Activated CD4-positive, alpha-beta memory T cell treated with anti-CD3 and anti-CD28 coated beads for 36 hours (primary cell): ENCODE data around the gene B4GALT2. TPM values are rescaled to one million over a fixed set of nuclear protein-coding genes. Genes with fewer than 3 reads are reported as not detected.
A peak's percentile ranks its signal among the peaks of the same experiment; 100 is the strongest.

Experiments used
- CTCF ChIA-PET: fragments of 350-600 bp; sonication (Branson Sonifier 250); formaldehyde crosslinking; loops from one replicate; lab custom pipeline; 2021; ENCODE audit warnings: antibody characterized with exemption, inconsistent platforms; lab: Charles Lee
- POLR2A ChIA-PET: fragments of 350-600 bp; sonication (Branson Sonifier 250); formaldehyde crosslinking; loops from one replicate; lab custom pipeline; 2021; ENCODE audit warnings: antibody characterized with exemption; lab: Charles Lee
- DNase-seq: peaks from one replicate; pipeline ENCODE4 v3.0.0-alpha.2; 2020
- H3K27ac Mint-ChIP-seq: one replicate; pipeline ENCODE4 v1.8.0; 2021; ENCODE audit warnings: mixed read lengths
- H3K27me3 Mint-ChIP-seq: one replicate; pipeline ENCODE4 v1.8.0; 2021; ENCODE audit warnings: mixed read lengths
- H3K36me3 Mint-ChIP-seq: one replicate; pipeline ENCODE4 v1.8.0; 2021; ENCODE audit warnings: mixed read lengths
- H3K4me1 Mint-ChIP-seq: one replicate; pipeline ENCODE4 v1.8.0; 2021; ENCODE audit warnings: low read depth, mixed read lengths
- H3K4me3 Mint-ChIP-seq: one replicate; pipeline ENCODE4 v1.8.0; 2021; ENCODE audit warnings: mild to moderate bottlenecking, mixed read lengths
- H3K9me3 Mint-ChIP-seq: one replicate; pipeline ENCODE4 v1.8.0; 2021; ENCODE audit warnings: mixed read lengths
- intact Hi-C: fragments of 100-400 bp; cut with micrococcal nuclease; formaldehyde crosslinking; loops from one replicate; pipeline ENCODE4 v1.15.1; 2023
- total RNA-seq, 2 experiments: library from RNA; stranded (reverse); gene quantifications; one replicate each; pipeline ENCODE4 v1.2.3, GENCODE V29; 2021

The B4GALT2 gene
- total RNA-seq, 2 experiments from 2014 or later: 26.1 TPM

DNA sequence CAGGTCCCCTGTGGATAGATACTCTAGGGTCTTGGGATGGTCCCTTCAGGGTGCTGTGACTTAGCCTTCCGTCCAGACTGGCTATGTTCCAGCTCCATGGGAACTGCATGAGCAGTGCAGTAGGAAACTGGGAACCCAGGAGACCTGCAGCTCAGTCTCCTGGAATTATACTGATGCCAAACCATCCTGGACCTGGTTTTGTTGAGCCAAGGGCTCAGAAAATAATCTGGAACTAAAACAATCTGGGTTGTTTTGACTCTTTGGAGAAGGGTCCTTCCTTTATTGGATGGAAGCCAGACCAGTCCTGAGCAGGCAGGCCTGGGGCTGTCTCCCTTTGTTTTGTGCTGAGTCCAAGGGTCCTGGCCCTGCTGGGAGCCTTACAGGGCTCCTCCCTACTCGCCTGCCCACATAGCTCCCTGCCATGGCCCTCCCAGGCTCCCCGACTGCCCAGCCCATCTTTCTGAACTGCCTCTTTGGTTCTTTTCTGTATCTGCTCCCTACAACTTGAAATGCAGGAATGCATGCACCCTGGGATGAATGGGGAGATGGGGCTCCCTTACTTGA is 31.1 kb upstream of the B4GALT2 start:
- intact Hi-C loops: loop anchor here (5.0 kb wide), 1 partner anchor 421 kb away; no protein-coding TSS in a partner anchor
- peaks cover 44% of the 10 kb centered on the region for H3K4me1 Mint-ChIP-seq

DNA sequence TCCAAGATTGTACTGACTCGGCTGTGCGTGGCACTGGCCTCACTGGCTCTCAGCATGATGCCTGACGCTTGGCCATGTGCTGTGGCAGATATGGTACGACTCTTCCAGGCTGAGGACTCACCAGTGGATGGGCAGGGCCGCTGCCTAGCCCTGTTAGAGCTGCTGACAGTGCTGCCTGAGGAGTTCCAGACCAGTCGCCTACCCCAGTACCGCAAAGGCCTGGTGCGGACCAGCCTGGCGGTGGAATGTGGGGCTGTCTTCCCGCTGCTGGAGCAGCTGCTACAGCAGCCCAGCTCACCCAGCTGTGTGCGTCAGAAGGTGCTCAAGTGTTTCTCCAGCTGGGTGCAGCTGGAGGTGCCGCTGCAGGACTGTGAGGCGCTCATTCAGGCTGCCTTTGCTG is 29.3 kb upstream of the B4GALT2 start:
- DNase-seq: no peak
- H3K36me3 Mint-ChIP-seq: peaks cover 6% of the 10 kb centered on the region
- POLR2A ChIA-PET: interaction anchor here (2.1 kb wide), 1 partner anchor 9 kb away, joined by 5 read pairs; no protein-coding TSS in a partner anchor
- H3K9me3 Mint-ChIP-seq: no peaks in the 10 kb centered on the region
- CTCF ChIA-PET: interaction anchor here (2.9 to 3.2 kb wide), 2 partner anchors 14 to 186 kb away, joined by 18 to 29 read pairs; partner anchors contain the start of gene ARTN
- no peak overlapping the region for H3K27ac Mint-ChIP-seq
- H3K4me1 Mint-ChIP-seq: peaks cover 39% of the 10 kb centered on the region
- intact Hi-C loops: loop anchor here (5.0 kb wide), 1 partner anchor 422 kb away; no protein-coding TSS in a partner anchor
- H3K4me3 Mint-ChIP-seq: no peak overlapping the region
- no peaks in the 10 kb centered on the region for H3K27me3 Mint-ChIP-seq

More for the DNA sequence above, 31.1 kb upstream of the B4GALT2 start:
- POLR2A ChIA-PET: interaction anchor here (0.9 to 2.3 kb wide), 4 partner anchors 12 to 1102 kb away, joined by 3 to 11 read pairs (median 5); partner anchors contain the start of genes ATP6V0B and ZNF691
- Mint-ChIP-seq H3K4me3 (peak overlapping the region; percentile 88), H3K9me3 (no peaks in the 10 kb centered on the region), H3K27me3 (no peaks in the 10 kb centered on the region), H3K36me3 (peaks cover 6% of the 10 kb centered on the region), H3K27ac (no peak overlapping the region)
- no peak for DNase-seq
- CTCF ChIA-PET: interaction anchor here (3.2 to 5.8 kb wide), 2 partner anchors 14 to 184 kb away, joined by 18 to 122 read pairs; partner anchors contain the start of gene ARTN

DNA sequence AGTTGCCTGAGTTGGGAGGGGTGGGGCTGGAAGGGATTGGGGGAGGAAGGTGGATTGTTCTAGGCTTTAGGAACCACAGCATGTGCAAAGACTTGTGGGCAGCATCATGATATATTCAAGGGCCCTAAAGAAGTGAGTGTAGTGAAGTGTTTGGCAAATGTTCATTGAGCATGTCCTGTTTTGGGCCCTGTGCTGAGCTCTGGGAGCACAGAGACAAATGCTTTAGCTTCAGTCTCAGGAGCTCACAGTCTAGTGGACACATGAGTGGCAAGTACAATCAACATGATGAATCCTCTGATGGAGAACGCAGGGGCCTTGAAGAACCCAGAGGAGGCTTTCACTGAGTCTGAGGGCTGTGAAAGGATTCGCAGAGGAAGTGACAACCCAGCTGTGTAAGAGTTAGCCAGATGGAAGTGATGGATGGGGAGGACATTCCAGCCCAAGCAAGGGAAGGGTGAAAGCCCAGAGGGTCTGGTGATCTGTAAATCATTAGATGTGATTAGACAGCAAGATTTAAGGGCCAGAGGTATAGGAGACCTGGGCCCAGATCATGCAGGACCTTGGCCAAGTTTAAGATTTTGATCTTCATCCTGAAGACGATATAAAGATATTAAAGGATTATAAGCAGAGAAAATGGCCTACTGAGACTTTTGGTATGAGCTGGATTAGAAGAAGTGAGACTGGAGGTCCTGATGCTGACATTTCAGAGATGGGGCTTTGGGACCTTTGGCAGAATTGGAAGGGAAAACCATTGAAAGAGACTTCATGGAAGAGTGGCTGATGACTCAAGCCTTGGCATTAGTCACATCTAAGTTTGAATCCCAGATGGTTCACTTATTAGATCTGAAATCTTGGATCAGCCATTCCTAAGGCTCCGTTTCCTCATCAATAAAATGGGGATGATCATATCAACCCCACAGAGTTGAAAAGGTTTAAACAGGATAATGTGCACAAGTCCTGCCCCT is 27.7 kb upstream of the B4GALT2 start:
- peaks cover 4% of the 10 kb centered on the region for H3K36me3 Mint-ChIP-seq
- CTCF ChIA-PET: interaction anchor here (1.0 to 3.2 kb wide), 4 partner anchors 16 to 188 kb away, joined by 3 to 29 read pairs (median 15); partner anchors contain the start of gene ARTN
- POLR2A ChIA-PET: interaction anchor here (2.1 kb wide), 1 partner anchor 8 kb away, joined by 5 read pairs; no protein-coding TSS in a partner anchor
- no peak overlapping the region for H3K27ac Mint-ChIP-seq
- H3K9me3 Mint-ChIP-seq: no peaks in the 10 kb centered on the region
- no peaks in the 10 kb centered on the region for H3K27me3 Mint-ChIP-seq
- intact Hi-C loops: no loop called here
- peaks cover 27% of the 10 kb centered on the region for H3K4me1 Mint-ChIP-seq
- no peak overlapping the region for H3K4me3 Mint-ChIP-seq
- no peak for DNase-seq

DNA sequence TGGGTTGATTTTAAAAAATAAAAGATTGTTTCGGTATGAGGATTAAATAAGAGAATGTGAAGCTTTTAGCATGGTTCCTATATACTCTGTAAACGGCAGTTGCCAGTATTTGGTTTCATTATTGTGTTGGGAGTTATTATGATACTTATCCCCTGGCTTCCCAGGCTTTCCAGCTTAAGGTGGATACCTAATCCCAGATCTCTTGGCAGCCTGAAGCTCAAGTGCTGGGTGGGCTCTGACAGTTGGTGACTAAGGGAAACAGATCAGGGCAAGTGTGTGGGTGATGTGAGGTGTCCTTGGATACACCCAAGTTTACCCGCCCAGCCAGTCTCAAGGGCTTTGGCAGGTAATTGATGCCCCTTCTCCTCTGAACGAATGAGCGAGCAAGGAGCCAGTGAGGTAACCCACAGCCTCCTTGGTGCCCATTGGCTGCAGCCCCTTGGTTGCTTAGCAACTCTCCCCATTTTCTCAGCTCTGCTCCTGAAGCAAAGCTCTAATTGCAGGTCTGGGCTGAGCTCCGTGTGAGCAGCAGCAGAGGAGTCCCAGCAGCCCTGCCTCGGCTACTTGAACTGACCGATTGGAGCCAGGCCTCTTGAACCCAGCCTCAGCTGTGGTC is 26.2 kb upstream of the B4GALT2 start:
- Mint-ChIP-seq H3K9me3 (no peaks in the 10 kb centered on the region), H3K27me3 (no peaks in the 10 kb centered on the region), H3K27ac (no peak overlapping the region), H3K4me3 (no peak overlapping the region), H3K4me1 (peaks cover 20% of the 10 kb centered on the region), H3K36me3 (peaks cover 3% of the 10 kb centered on the region)
- CTCF ChIA-PET: interaction anchor here (2.4 kb wide), 1 partner anchor 18 kb away, joined by 12 read pairs; no protein-coding TSS in a partner anchor
- POLR2A ChIA-PET: no interaction called here
- DNase-seq: no peak
- intact Hi-C loops: no loop called here

DNA sequence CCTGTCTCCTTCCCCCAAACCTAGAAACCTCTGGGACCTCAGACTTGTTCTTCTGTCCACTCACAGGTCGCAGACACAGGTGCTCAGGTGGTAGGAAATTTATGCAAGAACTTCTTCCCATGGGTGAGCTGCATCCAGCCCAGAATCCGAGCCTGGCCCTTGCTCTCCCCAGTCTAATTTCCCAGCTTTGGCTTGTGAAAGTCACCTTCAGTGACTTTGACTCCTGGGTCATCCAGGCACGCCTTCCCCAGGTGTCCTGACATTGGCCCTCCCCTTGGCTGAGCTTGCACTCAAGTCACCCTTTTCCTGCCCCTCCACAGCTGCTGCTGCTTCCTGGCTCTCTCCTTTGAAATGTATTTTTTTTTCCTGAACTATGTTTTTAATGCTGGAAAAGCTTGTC is 25.6 kb upstream of the B4GALT2 start:
- H3K27ac Mint-ChIP-seq: no peak overlapping the region
- ChIA-PET CTCF (interaction anchor here (2.4 kb wide), 1 partner anchor 18 kb away, joined by 12 read pairs; no protein-coding TSS in a partner anchor), POLR2A (no interaction called here)
- H3K27me3 Mint-ChIP-seq: no peaks in the 10 kb centered on the region
- peaks cover 3% of the 10 kb centered on the region for H3K36me3 Mint-ChIP-seq
- no peaks in the 10 kb centered on the region for H3K9me3 Mint-ChIP-seq
- intact Hi-C loops: no loop called here
- no peak overlapping the region for H3K4me3 Mint-ChIP-seq
- no peak for DNase-seq
- peaks cover 15% of the 10 kb centered on the region for H3K4me1 Mint-ChIP-seq

DNA sequence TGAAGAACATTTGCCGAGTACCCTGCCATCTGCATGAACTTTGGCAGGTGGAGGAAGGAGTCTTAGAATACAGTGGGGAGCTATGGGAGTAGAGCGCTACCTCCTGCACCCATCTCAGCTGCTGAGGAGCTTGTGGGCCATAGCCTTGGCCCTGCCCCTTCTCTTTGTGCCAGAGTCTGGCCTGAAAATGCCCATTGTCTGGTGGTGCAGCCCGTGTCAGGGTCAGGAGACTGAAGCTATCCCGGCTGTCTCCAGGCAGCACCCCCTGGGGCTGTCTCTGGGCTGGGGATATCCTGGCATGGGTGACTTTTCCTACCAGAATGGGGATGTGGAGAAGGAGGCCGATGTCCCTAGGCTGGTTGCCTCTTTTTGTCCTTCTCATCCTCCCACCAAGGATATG is 25.0 kb upstream of the B4GALT2 start:
- ChIA-PET CTCF (no interaction called here), POLR2A (no interaction called here)
- no peak overlapping the region for H3K27ac Mint-ChIP-seq
- intact Hi-C loops: no loop called here
- DNase-seq: no peak
- peaks cover 9% of the 10 kb centered on the region for H3K4me1 Mint-ChIP-seq
- no peaks in the 10 kb centered on the region for H3K27me3 Mint-ChIP-seq
- no peaks in the 10 kb centered on the region for H3K9me3 Mint-ChIP-seq
- no peak overlapping the region for H3K4me3 Mint-ChIP-seq
- H3K36me3 Mint-ChIP-seq: peaks cover 3% of the 10 kb centered on the region

DNA sequence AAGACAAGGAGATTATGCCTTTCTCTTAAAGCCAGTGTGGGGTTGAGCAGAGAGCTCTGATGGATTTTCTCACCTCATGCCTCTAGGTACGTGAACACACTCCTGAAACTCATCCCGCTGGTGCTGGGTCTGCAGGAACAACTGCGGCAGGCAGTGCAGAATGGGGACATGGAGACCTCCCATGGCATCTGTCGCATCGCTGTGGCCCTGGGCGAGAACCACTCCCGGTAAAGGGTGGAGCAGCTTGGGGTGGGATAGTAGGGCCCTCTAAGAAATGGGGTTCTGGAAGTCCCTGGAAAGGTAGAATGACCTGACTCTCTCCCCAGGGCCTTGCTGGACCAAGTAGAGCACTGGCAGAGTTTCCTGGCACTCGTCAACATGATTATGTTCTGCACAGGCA is 22.8 kb upstream of the B4GALT2 start:
- DNase-seq: no peak
- peaks cover 2% of the 10 kb centered on the region for H3K36me3 Mint-ChIP-seq
- H3K27me3 Mint-ChIP-seq: no peaks in the 10 kb centered on the region
- intact Hi-C loops: no loop called here
- no peak overlapping the region for H3K4me3 Mint-ChIP-seq
- ChIA-PET CTCF (interaction anchor here (2.7 kb wide), 1 partner anchor 22 kb away, joined by 14 read pairs; the partner anchor contains the start of gene ARTN), POLR2A (no interaction called here)
- H3K4me1 Mint-ChIP-seq: peaks cover 2% of the 10 kb centered on the region
- H3K9me3 Mint-ChIP-seq: no peaks in the 10 kb centered on the region
- no peak overlapping the region for H3K27ac Mint-ChIP-seq

DNA sequence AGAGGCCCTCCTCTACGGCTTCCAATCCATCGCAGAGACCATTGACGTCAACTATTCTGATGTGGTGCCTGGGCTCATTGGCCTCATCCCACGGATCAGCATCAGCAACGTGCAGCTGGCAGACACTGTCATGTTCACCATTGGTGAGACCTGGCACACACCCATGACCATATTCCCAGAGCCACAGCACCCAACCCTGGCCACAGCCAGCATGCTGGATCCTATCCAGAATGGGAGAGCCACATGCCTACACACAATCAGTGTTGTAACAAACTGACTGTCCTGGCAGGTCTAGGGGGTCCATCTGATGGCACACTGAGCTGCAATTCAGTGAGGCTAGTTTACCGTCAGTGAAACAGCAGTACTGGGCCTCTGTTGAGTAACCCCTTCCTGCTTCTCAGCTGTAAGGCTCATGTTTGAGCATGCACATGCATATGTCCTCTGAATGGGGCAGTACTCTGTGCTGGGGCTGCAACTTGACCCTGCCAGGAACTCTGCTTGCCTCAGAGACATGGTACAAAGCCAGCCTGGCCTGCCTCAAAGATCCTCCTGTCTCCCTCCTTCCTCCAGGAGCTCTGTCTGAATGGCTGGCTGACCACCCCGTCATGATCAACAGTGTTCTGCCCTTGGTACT is 21.5 kb upstream of the B4GALT2 start:
- no peaks in the 10 kb centered on the region for H3K9me3 Mint-ChIP-seq
- peaks cover 6% of the 10 kb centered on the region for H3K36me3 Mint-ChIP-seq
- ChIA-PET POLR2A (no interaction called here), CTCF (interaction anchor here (1.9 to 2.7 kb wide), 2 partner anchors 23 kb away, joined by 9 to 14 read pairs; partner anchors contain the start of gene ARTN)
- no peak for DNase-seq
- H3K27ac Mint-ChIP-seq: no peak overlapping the region
- H3K4me1 Mint-ChIP-seq: no peaks in the 10 kb centered on the region
- H3K27me3 Mint-ChIP-seq: no peaks in the 10 kb centered on the region
- intact Hi-C loops: no loop called here
- H3K4me3 Mint-ChIP-seq: no peak overlapping the region

DNA sequence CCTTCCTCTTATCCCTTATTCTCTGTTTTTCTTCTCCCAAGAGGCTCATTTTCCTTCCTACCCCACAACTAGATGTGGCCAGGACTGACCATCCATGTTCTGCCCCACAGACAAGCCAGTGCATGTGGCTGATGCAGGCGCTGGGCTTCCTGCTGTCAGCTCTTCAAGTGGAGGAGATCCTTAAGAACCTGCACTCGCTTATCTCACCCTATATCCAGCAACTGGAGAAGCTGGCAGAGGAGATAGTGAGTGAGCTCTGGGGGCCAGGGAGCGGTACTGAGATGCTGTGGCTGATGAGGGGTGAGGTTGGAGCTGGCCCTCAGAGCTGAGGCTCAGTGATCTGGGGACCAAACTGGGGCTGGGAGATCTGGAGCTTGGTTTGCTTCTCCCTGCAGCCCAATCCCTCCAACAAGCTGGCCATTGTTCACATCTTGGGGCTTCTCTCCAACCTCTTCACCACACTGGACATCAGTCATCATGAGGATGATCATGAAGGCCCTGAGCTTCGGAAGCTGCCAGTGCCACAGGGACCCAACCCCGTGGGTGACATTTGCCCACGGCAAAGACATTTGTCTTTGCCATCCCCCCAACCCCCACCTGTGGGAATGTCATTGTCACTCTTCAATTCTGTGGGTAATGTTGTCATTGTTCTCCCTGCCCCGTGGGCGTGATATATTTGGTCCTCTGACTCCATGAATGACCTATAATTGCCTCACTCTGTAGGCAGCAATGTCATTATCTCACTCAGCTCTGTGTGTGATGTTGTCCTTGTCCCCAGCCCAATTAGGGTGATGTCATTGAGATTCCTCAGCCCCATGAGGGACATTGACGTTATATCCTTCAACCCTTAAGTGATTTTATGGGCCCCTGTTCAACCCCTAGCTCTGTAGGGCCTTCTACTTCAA is 20.4 kb upstream of the B4GALT2 start:
- Mint-ChIP-seq H3K27me3 (no peaks in the 10 kb centered on the region), H3K4me1 (no peaks in the 10 kb centered on the region), H3K27ac (no peak overlapping the region), H3K36me3 (peaks cover 6% of the 10 kb centered on the region), H3K9me3 (no peaks in the 10 kb centered on the region), H3K4me3 (no peak overlapping the region)
- DNase-seq: no peak
- CTCF ChIA-PET: interaction anchor here (1.9 kb wide), 1 partner anchor 24 kb away, joined by 9 read pairs; no protein-coding TSS in a partner anchor
- intact Hi-C loops: no loop called here
- POLR2A ChIA-PET: interaction anchor here (1.8 kb wide), 1 partner anchor 8 kb away, joined by 5 read pairs; no protein-coding TSS in a partner anchor

DNA sequence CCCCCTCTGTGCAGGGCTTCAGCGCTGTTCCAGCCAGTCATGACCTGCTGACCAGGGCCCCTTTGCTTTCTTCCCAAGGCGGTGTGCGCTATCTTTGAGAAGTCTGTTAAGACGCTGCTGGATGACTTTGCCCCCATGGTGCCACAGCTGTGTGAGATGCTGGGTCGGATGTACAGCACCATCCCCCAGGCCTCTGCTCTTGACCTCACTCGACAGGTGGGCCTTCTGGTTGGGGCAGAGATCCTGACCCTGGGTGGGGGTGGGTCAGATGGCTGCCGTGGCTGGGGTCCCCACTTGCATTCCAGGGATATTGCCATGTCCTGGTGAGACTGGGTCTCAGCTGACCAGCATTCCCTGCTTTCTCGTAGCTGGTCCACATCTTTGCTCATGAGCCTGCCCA is 18.2 kb upstream of the B4GALT2 start:
- Mint-ChIP-seq H3K4me1 (no peaks in the 10 kb centered on the region), H3K27me3 (no peaks in the 10 kb centered on the region), H3K9me3 (no peaks in the 10 kb centered on the region), H3K27ac (no peak overlapping the region), H3K36me3 (peaks cover 6% of the 10 kb centered on the region), H3K4me3 (no peak overlapping the region)
- intact Hi-C loops: no loop called here
- ChIA-PET POLR2A (no interaction called here), CTCF (no interaction called here)
- DNase-seq: no peak
